OCI-LY7 (cell line): ENCODE measurements around the gene IL13RA1. TPM values are rescaled to one million over a fixed set of nuclear protein-coding genes. Genes with fewer than 3 reads are reported as not detected.
A peak's percentile ranks its signal among the peaks of the same experiment; 100 is the strongest.

Experiments
- Bru-seq: library from RNA; stranded (reverse); fragments of 400-500 nt; gene quantifications from one replicate; lab custom pipeline; 2021; lab: Mats Ljungman, UMichigan
- BruChase-seq, 2 experiments: library from RNA; stranded (reverse); fragments of 400-500 nt; gene quantifications; one replicate each; lab custom pipeline; 2021; lab: Mats Ljungman, UMichigan
- BruUV-seq: library from RNA; stranded (reverse); fragments of 400-500 nt; replicated peaks from 2 replicates; lab custom pipeline; 2021; lab: Mats Ljungman, UMichigan
- CTCF ChIA-PET: fragments of 300-600 bp; sonication (Branson Sonifier 250); formaldehyde crosslinking; loops from one replicate; lab custom pipeline; 2022; ENCODE audit warnings: antibody characterized with exemption; ENCODE audit not compliant: unreplicated experiment; lab: Charles Lee
- POLR2A ChIA-PET: fragments of 300-600 bp; sonication (Branson Sonifier 250); formaldehyde crosslinking; loops from one replicate; lab custom pipeline; 2022; ENCODE audit warnings: antibody characterized with exemption; lab: Charles Lee
- DNase-seq: peaks from one replicate; pipeline ENCODE4 v3.0.0-alpha.2; 2015; ENCODE audit warnings: low spot score
- H2AFZ ChIP-seq: fragments of 200-600 bp; sonication (generic), shearing (Covaris generic); 2 replicates; pipeline ENCODE4 v1.6.1; 2014; ENCODE audit warnings: mild to moderate bottlenecking, antibody characterized with exemption, low read length, moderate library complexity
- H3K27ac ChIP-seq: fragments of 200-600 bp; sonication (generic); 2 replicates; pipeline ENCODE4 v1.5.1; 2014; ENCODE audit warnings: mixed run types, low read depth, mild to moderate bottlenecking, moderate library complexity, low read length, inconsistent platforms; ENCODE audit not compliant: poor library complexity, severe bottlenecking
- H3K36me3 ChIP-seq: fragments of 200-600 bp; sonication (generic); 2 replicates; pipeline ENCODE4 v1.6.1; 2014; ENCODE audit warnings: mild to moderate bottlenecking, antibody characterized with exemption, low read length, moderate library complexity, mixed read lengths; ENCODE audit not compliant: insufficient read depth
- H3K4me1 ChIP-seq: fragments of 200-600 bp; sonication (generic); 2 replicates; pipeline ENCODE4 v1.5.1; 2014; ENCODE audit warnings: mild to moderate bottlenecking, low read length; ENCODE audit not compliant: insufficient read depth, poor library complexity, severe bottlenecking
- H3K4me2 ChIP-seq: fragments of 200-600 bp; sonication (generic); 2 replicates; pipeline ENCODE4 v1.6.1; 2014; ENCODE audit warnings: mild to moderate bottlenecking, low read length
- H3K4me3 ChIP-seq: fragments of 200-600 bp; sonication (generic); 2 replicates; pipeline ENCODE4 v1.5.1; 2014; ENCODE audit warnings: mild to moderate bottlenecking, low read depth, low read length; ENCODE audit not compliant: poor library complexity, severe bottlenecking
- H3K79me2 ChIP-seq: fragments of 200-600 bp; sonication (generic); 2 replicates; pipeline ENCODE4 v1.6.1; 2016; ENCODE audit warnings: low read depth, mild to moderate bottlenecking, low read length, moderate library complexity, mixed read lengths; ENCODE audit not compliant: insufficient read depth
- H3K9me2 ChIP-seq: fragments of 200-600 bp; sonication (generic); 2 replicates; pipeline ENCODE4 v1.6.1; 2016; ENCODE audit warnings: mild to moderate bottlenecking, low read length, mixed read lengths; ENCODE audit not compliant: insufficient read depth
- H3K9me3 ChIP-seq: fragments of 200-600 bp; sonication (generic); 2 replicates; pipeline ENCODE4 v1.6.1; 2014; ENCODE audit warnings: mild to moderate bottlenecking, mixed run types, low read length, mixed read lengths
- H4K20me1 ChIP-seq: fragments of 200-600 bp; sonication (generic); 2 replicates; pipeline ENCODE4 v1.6.1; 2014; ENCODE audit warnings: mild to moderate bottlenecking, antibody characterized with exemption, low read length, moderate library complexity, mixed read lengths; ENCODE audit not compliant: insufficient read depth
- CTCF ChIP-seq: fragments of 200-600 bp; sonication (generic); conservative IDR thresholded peaks from 2 replicates; pipeline ENCODE4 v1.5.1; 2014; ENCODE audit warnings: mild to moderate bottlenecking, antibody characterized with exemption, low read length, moderate library complexity, mixed read lengths
- EZH2phosphoT487 ChIP-seq: fragments of 200-600 bp; sonication (generic); IDR thresholded peaks from 2 replicates; pipeline ENCODE4 v1.6.1; 2018; ENCODE audit warnings: low read depth, borderline replicate concordance, mild to moderate bottlenecking, mixed run types, antibody characterized with exemption, low read length, moderate library complexity, mixed read lengths
- intact Hi-C: fragments of 100-400 bp; cut with micrococcal nuclease; formaldehyde crosslinking; loops from one replicate; pipeline ENCODE4 v1.10.0; 2022; ENCODE audit not compliant: unreplicated experiment
- long read RNA-seq: library from polyadenylated mRNA; stranded (forward); transcript quantifications from one replicate; pipeline ENCODE4 v2.0.0, GENCODE V29; 2022
- total RNA-seq, 2 experiments: library from RNA; depleted of rRNA in 1 of 2; stranded (reverse); fragments of >200 nt in 1 of 2; shearing (Covaris generic) in 1 of 2; gene quantifications; 2 replicates each; pipeline ENCODE4 v1.2.3, GENCODE V29; 2014 to 2022

IL13RA1 gene
- not detected in 2 replicates for total RNA-seq (2014; rRNA removed; shearing (Covaris generic))
- not detected in 2 replicates for total RNA-seq (2022)
- percentile 3 among the genes with signal in this experiment for Bru-seq, nascent RNA
- percentile 5 among the genes with signal in this experiment for BruChase-seq, experiment 1, labeled RNA remaining after a 6-hour chase
- percentile 15 among the genes with signal in this experiment for BruChase-seq, experiment 2, labeled RNA remaining after a 2-hour chase
- long read RNA-seq = 0 reads

- H3K27ac ChIP-seq = no peak within 1 kb of the TSS
- no peak within 1 kb of the TSS for H2AFZ ChIP-seq
- no peak within 1 kb of the TSS for H3K4me3 ChIP-seq
- intact Hi-C loops = no loop called here
- no peaks in the 10 kb centered on the region for H3K36me3 ChIP-seq
- no peaks in the 10 kb centered on the region for H4K20me1 ChIP-seq
- CTCF ChIA-PET = no interaction called here
- H3K4me1 ChIP-seq = no peaks in the 10 kb centered on the region
- POLR2A ChIA-PET = no interaction called here
- H3K9me2 ChIP-seq = no peaks in the 10 kb centered on the region
- H3K79me2 ChIP-seq = no peaks in the 10 kb centered on the region
- no TSS peak for BruUV-seq
- TF ChIP-seq CTCF (no peak), EZH2phosphoT487 (no peak)
- DNase-seq = no peak
- H3K4me2 ChIP-seq = no peak within 1 kb of the TSS
- no peaks in the 10 kb centered on the region for H3K9me3 ChIP-seq
These were observed at the start of gene IL13RA1 for GRCh38 chrX:118726887-118727685. TSS of gene IL13RA1 (plus strand) at chrX:118727606. CDS start at chrX:118727639, 33 bp downstream.

DNA sequence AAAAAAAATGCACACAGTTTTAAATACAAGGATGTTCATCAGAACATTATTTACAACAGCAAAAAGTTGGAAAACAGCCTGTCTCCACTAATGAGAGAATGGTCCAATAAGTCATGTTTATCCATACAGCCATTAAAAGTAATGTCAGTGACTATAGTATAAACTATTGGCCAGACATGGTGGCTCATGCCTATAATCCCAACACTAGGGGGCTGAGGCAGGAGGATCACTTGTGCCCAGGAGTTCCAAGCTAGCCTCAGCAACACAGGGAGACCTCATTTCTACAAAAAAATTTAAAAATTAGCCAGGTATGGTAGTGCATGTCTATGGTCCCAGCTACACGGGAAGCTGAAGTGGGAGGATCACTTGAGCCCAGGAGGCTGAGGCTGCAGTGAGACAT is 48.1 kb upstream of the IL13RA1 start:
- no peaks in the 10 kb centered on the region for H3K9me2 ChIP-seq
- H3K79me2 ChIP-seq = no peaks in the 10 kb centered on the region
- ChIA-PET POLR2A (no interaction called here), CTCF (no interaction called here)
- H3K4me2 ChIP-seq = no peak overlapping the region
- BruUV-seq = no TSS peak
- H3K9me3 ChIP-seq = no peaks in the 10 kb centered on the region
- H3K4me1 ChIP-seq = no peaks in the 10 kb centered on the region
- intact Hi-C loops = no loop called here
- H4K20me1 ChIP-seq = no peaks in the 10 kb centered on the region
- DNase-seq = no peak
- H3K36me3 ChIP-seq = peaks cover 30% of the 10 kb centered on the region
- TF ChIP-seq CTCF (no peak), EZH2phosphoT487 (no peak)
- H2AFZ ChIP-seq = no peak overlapping the region
- H3K27ac ChIP-seq = no peak overlapping the region
- H3K4me3 ChIP-seq = no peak overlapping the region
